H1 (cell line): Measurements from ENCODE around the gene DBX1. TPM values are rescaled to one million over a fixed set of nuclear protein-coding genes. Genes with fewer than 3 reads are reported as not detected.

ENCODE experiments used
- CTCF ChIA-PET: fragments of 300-600 bp; sonication (Branson Sonifier 250); formaldehyde crosslinking; loops from one replicate; lab custom pipeline; 2021; ENCODE audit not compliant: partially characterized antibody; lab: Charles Lee
- POLR2A ChIA-PET: fragments of 300-600 bp; sonication (Branson Sonifier 250); formaldehyde crosslinking; loops from one replicate; lab custom pipeline; 2021; ENCODE audit warnings: inconsistent platforms; ENCODE audit not compliant: partially characterized antibody; lab: Charles Lee
- DNase-seq, 2 experiments: peaks; one replicate each; pipeline versions ENCODE4 v3.0.0 to v3.0.0-alpha.2; 2010 to 2022; ENCODE audit warnings: low spot score in 2 of 2, low read depth in 1 of 2, mixed read lengths in 1 of 2
- FAIRE-seq: peaks from 2 replicates; lab custom pipeline; 2011; peaks lifted over from hg19 to GRCh38; lab: Jason Lieb, UNC
- H2AFZ ChIP-seq: 2 replicates; pipeline ENCODE4 v1.8.1; 2012; ENCODE audit warnings: low read length, inconsistent platforms
- H2AK5ac ChIP-seq: 2 replicates; pipeline ENCODE4 v1.6.1; 2013; ENCODE audit warnings: low read depth, low read length
- H2BK120ac ChIP-seq: replicated peaks from 2 replicates; pipeline ENCODE3; 2013; ENCODE audit warnings: low read depth, low read length, inconsistent platforms
- H2BK12ac ChIP-seq: 2 replicates; pipeline ENCODE4 v1.6.1; 2013; ENCODE audit warnings: low read depth, low read length
- H2BK15ac ChIP-seq: 2 replicates; pipeline ENCODE4 v1.6.1; 2013; ENCODE audit warnings: low read length
- H2BK20ac ChIP-seq: 2 replicates; pipeline ENCODE4 v1.6.1; 2013; ENCODE audit warnings: low read length
- H2BK5ac ChIP-seq: 2 replicates; pipeline ENCODE4 v1.6.1; 2013; ENCODE audit warnings: low read depth, low read length
- H3K14ac ChIP-seq: 2 replicates; pipeline ENCODE4 v1.6.1; 2013; ENCODE audit warnings: inconsistent platforms; ENCODE audit not compliant: insufficient read length
- H3K18ac ChIP-seq: 2 replicates; pipeline ENCODE4 v1.6.1; 2013; ENCODE audit warnings: low read length; ENCODE audit errors: extremely low read depth
- H3K23ac ChIP-seq: 2 replicates; pipeline ENCODE4 v1.6.1; 2013; ENCODE audit warnings: inconsistent platforms; ENCODE audit not compliant: insufficient read length
- H3K23me2 ChIP-seq: 2 replicates; pipeline ENCODE4 v1.6.1; 2013; ENCODE audit warnings: low read depth, low read length
- H3K27ac ChIP-seq: 2 replicates; pipeline ENCODE4 v1.6.1; 2011; ENCODE audit warnings: low read depth, low read length, inconsistent platforms
- H3K27me3 ChIP-seq, 4 experiments: replicated peaks in 1 of 4; 1 replicate in 1 of 4; 2 replicates in 3 of 4; pipeline versions ENCODE4 v1.6.1 to v1.8.1; 2011 to 2013; ENCODE audit warnings: low read length in 3 of 4, mild to moderate bottlenecking in 3 of 4, inconsistent platforms in 2 of 4, mixed read lengths in 2 of 4, moderate library complexity in 1 of 4; ENCODE audit not compliant: control insufficient read depth in 3 of 4, insufficient read depth in 3 of 4; ENCODE audit errors: extremely low read depth in 1 of 4
- H3K36me3 ChIP-seq, 4 experiments: 2 replicates each; pipeline versions ENCODE4 v1.6.1 to v1.8.1; 2011 to 2013; ENCODE audit warnings: mild to moderate bottlenecking in 4 of 4, low read length in 3 of 4, moderate library complexity in 2 of 4, control low read depth in 1 of 4, inconsistent platforms in 1 of 4; ENCODE audit not compliant: insufficient read depth in 4 of 4, control insufficient read depth in 2 of 4
- H3K4ac ChIP-seq: replicated peaks from 2 replicates; pipeline ENCODE3; 2013; ENCODE audit warnings: low read length, low read depth, mixed read lengths, inconsistent platforms; ENCODE audit not compliant: insufficient read length
- H3K4me1 ChIP-seq, 4 experiments: replicated peaks in 1 of 4; 1 replicate in 1 of 4; 2 replicates in 3 of 4; pipeline versions ENCODE4 v1.6.1 to v1.8.1; 2011 to 2013; ENCODE audit warnings: low read length in 3 of 4, inconsistent platforms in 2 of 4, mixed read lengths in 1 of 4; ENCODE audit not compliant: insufficient read depth in 4 of 4, control insufficient read depth in 3 of 4
- H3K4me2 ChIP-seq, 2 experiments: 2 replicates each; pipeline versions ENCODE4 v1.6.1 to v1.8.1; 2011 to 2013; ENCODE audit warnings: low read depth in 2 of 2, low read length in 2 of 2, control low read depth in 1 of 2, inconsistent platforms in 1 of 2, mild to moderate bottlenecking in 1 of 2; ENCODE audit not compliant: insufficient read depth in 1 of 2
- H3K4me3 ChIP-seq, 4 experiments: fragments of 200-600, 300-600 bp in 1 of 4; sonication (generic), shearing (Covaris generic), sonication (Bioruptor Twin) in 1 of 4; 2 replicates each; pipeline versions ENCODE4 v1.5.1 to v1.8.1; 2011 to 2016; ENCODE audit warnings: low read length in 4 of 4, low read depth in 3 of 4, control low read depth in 2 of 4, inconsistent platforms in 2 of 4, mild to moderate bottlenecking in 2 of 4, mixed read lengths in 1 of 4, moderate library complexity in 1 of 4; ENCODE audit not compliant: insufficient read depth in 2 of 4; ENCODE audit errors: extremely low read depth in 1 of 4
- H3K56ac ChIP-seq: replicated peaks from 2 replicates; pipeline ENCODE3; 2013; ENCODE audit warnings: low read depth, mild to moderate bottlenecking, mixed read lengths, low read length, inconsistent platforms; ENCODE audit not compliant: insufficient read length
- H3K79me1 ChIP-seq: 2 replicates; pipeline ENCODE4 v1.6.1; 2013; ENCODE audit warnings: low read depth, low read length, control low read depth
- H3K79me2 ChIP-seq, 2 experiments: 2 replicates each; pipeline versions ENCODE4 v1.6.1 to v1.8.1; 2012 to 2013; ENCODE audit warnings: low read length in 2 of 2, mild to moderate bottlenecking in 2 of 2, inconsistent platforms in 1 of 2; ENCODE audit not compliant: insufficient read depth in 2 of 2, control insufficient read depth in 1 of 2
- H3K9ac ChIP-seq, 4 experiments: replicated peaks in 1 of 4; 1 replicate in 1 of 4; 2 replicates in 3 of 4; pipeline versions ENCODE4 v1.6.1 to v1.8.1; 2011 to 2013; ENCODE audit warnings: low read depth in 3 of 4, low read length in 3 of 4, control low read depth in 2 of 4, mild to moderate bottlenecking in 2 of 4, moderate library complexity in 2 of 4, inconsistent platforms in 1 of 4; ENCODE audit errors: extremely low read depth in 1 of 4
- H3K9me3 ChIP-seq, 2 experiments: 2 replicates each; pipeline versions ENCODE4 v1.6.1 to v1.8.1; 2012 to 2013; ENCODE audit warnings: mild to moderate bottlenecking in 2 of 2, moderate library complexity in 2 of 2, control low read depth in 1 of 2, inconsistent platforms in 1 of 2, low read depth in 1 of 2, low read length in 1 of 2, mixed read lengths in 1 of 2; ENCODE audit not compliant: insufficient read depth in 2 of 2
- H4K20me1 ChIP-seq, 2 experiments: replicated peaks in 1 of 2; 2 replicates each; pipeline versions ENCODE3 to v1.8.1; 2011 to 2013; ENCODE audit warnings: inconsistent platforms in 2 of 2, low read length in 2 of 2, mild to moderate bottlenecking in 1 of 2; ENCODE audit not compliant: insufficient read depth in 2 of 2, control insufficient read depth in 1 of 2
- H4K5ac ChIP-seq: 2 replicates; pipeline ENCODE4 v1.6.1; 2013; ENCODE audit warnings: low read length, low read depth, mixed read lengths, inconsistent platforms; ENCODE audit not compliant: insufficient read length
- H4K8ac ChIP-seq: 2 replicates; pipeline ENCODE4 v1.8.0; 2013; ENCODE audit warnings: mild to moderate bottlenecking, moderate library complexity, low read length, inconsistent platforms; ENCODE audit not compliant: insufficient read depth; ENCODE audit errors: extremely low read depth
- H4K91ac ChIP-seq: replicated peaks from 2 replicates; pipeline ENCODE3; 2013; ENCODE audit warnings: low read length, mixed read lengths, inconsistent platforms; ENCODE audit not compliant: insufficient read length
- ASH2L ChIP-seq: fragments of 200-600, 300-600 bp; sonication (generic); IDR thresholded peaks from one replicate; pipeline ENCODE4 v1.7.1; 2017; ENCODE audit warnings: low read length
- CTBP2 ChIP-seq: IDR thresholded peaks from 2 replicates; pipeline ENCODE4 v1.7.0; 2011; ENCODE audit warnings: borderline replicate concordance, mild to moderate bottlenecking, moderate library complexity, mixed read lengths, low read length; ENCODE audit not compliant: insufficient read depth, insufficient read length
- EGR1 ChIP-seq: IDR thresholded peaks from 2 replicates; pipeline ENCODE4 v1.6.1; 2011; ENCODE audit warnings: low read depth, low read length, borderline replicate concordance
- EZH2 ChIP-seq: fragments of 200-600 bp; sonication (generic); IDR thresholded peaks from 2 replicates; pipeline ENCODE4 v1.7.1; 2012; ENCODE audit warnings: low read depth, mild to moderate bottlenecking, moderate library complexity, low read length, inconsistent platforms; ENCODE audit not compliant: severe bottlenecking
- NANOG ChIP-seq: IDR thresholded peaks from 2 replicates; pipeline ENCODE4 v1.6.1; 2011; ENCODE audit warnings: low read length, low read depth, mild to moderate bottlenecking, inconsistent platforms; ENCODE audit not compliant: insufficient read depth, poor library complexity, severe bottlenecking
- RNF2 ChIP-seq: fragments of 200-900, 300-1000 bp; sonication (generic); IDR thresholded peaks from 2 replicates; pipeline ENCODE4 v1.7.1; 2016; ENCODE audit warnings: borderline replicate concordance, low read depth, mild to moderate bottlenecking, antibody characterized with exemption, low read length; ENCODE audit not compliant: poor library complexity, severe bottlenecking; ENCODE audit errors: missing control alignments
- SIN3A ChIP-seq, 2 experiments: IDR thresholded peaks in 1 of 2; conservative IDR thresholded peaks in 1 of 2; 2 replicates each; pipeline ENCODE4 v1.6.1; 2011 to 2012; ENCODE audit warnings: low read length in 2 of 2, improper control_type of control experiment in 1 of 2, low read depth in 1 of 2, mild to moderate bottlenecking in 1 of 2
- TCF12 ChIP-seq: IDR thresholded peaks from 2 replicates; pipeline ENCODE4 v1.6.1; 2011; ENCODE audit warnings: low read depth, mild to moderate bottlenecking, low read length
- TEAD4 ChIP-seq: IDR thresholded peaks from 2 replicates; pipeline ENCODE4 v1.6.1; 2012; ENCODE audit warnings: low read depth, low read length, inconsistent platforms, mixed read lengths
- WGBS, 2 experiments: shearing (Covaris generic) in 1 of 2; methylation state at CpG; one replicate each; pipeline versions ENCODE4 v1.1.6 to v1.1.7; 2013 to 2015; ENCODE audit warnings: low lambda C conversion rate in 2 of 2, mixed read lengths in 2 of 2, inconsistent platforms in 1 of 2, low coverage in 1 of 2, missing lambda C conversion rate in 1 of 2; ENCODE audit not compliant: insufficient replicate concordance in 2 of 2, insufficient coverage in 1 of 2, insufficient read length in 1 of 2; ENCODE audit errors: extremely low coverage in 1 of 2, missing lambda C conversion rate in 1 of 2; 5-methylcytosine and 5-hydroxymethylcytosine counted together
- polyA plus RNA-seq, 7 experiments: library from polyadenylated mRNA; depleted of rRNA in 3 of 7; stranded (reverse) in 5 of 7; unstranded in 2 of 7; fragments of >200 nt in 5 of 7; fragments of 200-250 nt in 2 of 7; gene quantifications; 1 replicate in 5 of 7; 2 replicates in 1 of 7; 4 replicates in 1 of 7; pipeline versions ENCODE4 v1.2.1 to v1.2.3, GENCODE V29; 2011 to 2013; ENCODE audit warnings: missing spikeins in 2 of 7, mixed read lengths in 2 of 7
- total RNA-seq: library from RNA; stranded (reverse); fragmentation: NEBNext Ultra II Directional; extraction: Animal tissue kit (Norgen Biotek cat#: 25700); gene quantifications from 2 replicates; pipeline ENCODE4 v1.2.1, GENCODE V29; 2021
- TF ChIP-seq, protein P1 (sequence below): IDR thresholded peaks from 2 replicates; pipeline ENCODE4 v1.6.1; 2012; ENCODE audit warnings: inconsistent platforms

DBX1 gene
- total and polyA plus RNA-seq, 2 of the 8 experiments (the other 6 are each of a cell fraction or from before 2014, with no cell fraction given), result not detected

- peaks cover 13 to 51% (median 22%) of the 10 kb centered on the region in 4 experiments for H3K4me1 ChIP-seq
- CTCF ChIA-PET, result interaction anchor here (0.6 to 5.6 kb wide), 7 partner anchors 10 to 386 kb away, joined by 3 to 33 read pairs (median 5); no protein-coding TSS in a partner anchor
- POLR2A ChIA-PET, result interaction anchor here (0.9 kb wide), 1 partner anchor 203 kb away, joined by 3 read pairs; no protein-coding TSS in a partner anchor
- TF ChIP-seq NANOG (peak; percentile 19), CTBP2 (peak; percentile 76), EZH2 (peak; percentile 93), SIN3A (conservative IDR thresholded peaks at IDR 0.05 in 1 of 2, IDR thresholded peaks at IDR 0.05 in 1 of 2; ENCODE audit: low read depth in 1 of 2, low read length in 2 of 2) (no peak), RNF2 (peak; percentile 71), EGR1 (peak; percentile 44; the same call in 1 of the 2 replicates), ASH2L (peak; percentile 61), TEAD4 (no peak), TCF12 (0 out of 2 replicates have a peak, but pooled peaks have one; percentile 10)
- TF ChIP-seq, protein P1, sequence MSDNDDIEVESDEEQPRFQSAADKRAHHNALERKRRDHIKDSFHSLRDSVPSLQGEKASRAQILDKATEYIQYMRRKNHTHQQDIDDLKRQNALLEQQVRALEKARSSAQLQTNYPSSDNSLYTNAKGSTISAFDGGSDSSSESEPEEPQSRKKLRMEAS, result no peak
Observed at GRCh38 chr11:20161230-20161918, 1.1 kb upstream of the DBX1 start.

More at GRCh38 chr11:20161230-20161918, 1.1 kb upstream of the DBX1 start:
- Histone ChIP-seq H2AK5ac (no peak overlapping the region), H3K23me2 (peaks cover 22% of the 10 kb centered on the region), H3K9ac (no peak overlapping the region), H3K9me3 (no peaks in the 10 kb centered on the region), H3K4ac (no peak overlapping the region), H2BK12ac (peak overlapping the region; percentile 55; the same call in 1 of the 2 replicates), H3K14ac (no peak overlapping the region), H4K5ac (no peak overlapping the region), H2BK20ac (no peak overlapping the region), H4K20me1 (peaks cover 7 to 18% of the 10 kb centered on the region in 2 experiments), H2AFZ (no peak overlapping the region), H3K56ac (no peak overlapping the region), H3K4me3 (peak overlapping the region in 2 of 4 experiments; percentile 5 to 56; a peak in 2 of 8 replicates), H3K36me3 (no peaks in the 10 kb centered on the region), H2BK15ac (no peak overlapping the region), H2BK5ac (no peak overlapping the region; the same call in 1 of the 2 replicates), H3K79me1 (no peaks in the 10 kb centered on the region), H3K18ac (no peak overlapping the region), H4K8ac (no peak overlapping the region), H2BK120ac (no peak overlapping the region), H4K91ac (no peak overlapping the region), H3K4me2 (peak overlapping the region; percentile 78 to 85), H3K27ac (no peak overlapping the region), H3K23ac (no peak overlapping the region), H3K79me2 (no peaks in the 10 kb centered on the region), H3K27me3 (peaks cover 61 to 99% (median 95%) of the 10 kb centered on the region in 4 experiments)
- DNase-seq (peak in 1 of 2 experiments; percentile 66), FAIRE-seq (no peak)
- 2% methylated on average over 29 of the region's 29 CpGs; no CpG with 5 or more reads in 1 of the 2 experiments for WGBS, 2 experiments
